Measurements from ENCODE around the gene RPS16. TPM values are rescaled to one million over a fixed set of nuclear protein-coding genes. Genes with fewer than 3 reads are reported as not detected.

Gene RPS16
- total and polyA plus RNA-seq, 9 of the 15 experiments (the other 6 are each of a cell fraction or from before 2014, with no cell fraction given): 82.6 to 3,671 (median 2,204) TPM

DNA sequence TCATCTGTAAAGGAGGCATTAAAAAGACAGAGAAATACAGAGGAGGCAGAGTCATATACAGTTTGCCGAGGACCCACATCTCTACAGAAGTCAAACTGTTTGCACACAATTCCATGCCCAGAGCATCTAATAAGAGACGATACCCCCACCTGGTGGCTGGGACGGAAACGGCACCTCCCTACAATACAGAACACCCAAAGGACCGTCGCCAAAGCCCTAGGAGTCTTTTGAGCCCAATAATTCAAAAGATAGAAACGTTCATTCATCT is 24.0 kb downstream of the RPS16 start (continued):
- TF ChIP-seq, protein P1, sequence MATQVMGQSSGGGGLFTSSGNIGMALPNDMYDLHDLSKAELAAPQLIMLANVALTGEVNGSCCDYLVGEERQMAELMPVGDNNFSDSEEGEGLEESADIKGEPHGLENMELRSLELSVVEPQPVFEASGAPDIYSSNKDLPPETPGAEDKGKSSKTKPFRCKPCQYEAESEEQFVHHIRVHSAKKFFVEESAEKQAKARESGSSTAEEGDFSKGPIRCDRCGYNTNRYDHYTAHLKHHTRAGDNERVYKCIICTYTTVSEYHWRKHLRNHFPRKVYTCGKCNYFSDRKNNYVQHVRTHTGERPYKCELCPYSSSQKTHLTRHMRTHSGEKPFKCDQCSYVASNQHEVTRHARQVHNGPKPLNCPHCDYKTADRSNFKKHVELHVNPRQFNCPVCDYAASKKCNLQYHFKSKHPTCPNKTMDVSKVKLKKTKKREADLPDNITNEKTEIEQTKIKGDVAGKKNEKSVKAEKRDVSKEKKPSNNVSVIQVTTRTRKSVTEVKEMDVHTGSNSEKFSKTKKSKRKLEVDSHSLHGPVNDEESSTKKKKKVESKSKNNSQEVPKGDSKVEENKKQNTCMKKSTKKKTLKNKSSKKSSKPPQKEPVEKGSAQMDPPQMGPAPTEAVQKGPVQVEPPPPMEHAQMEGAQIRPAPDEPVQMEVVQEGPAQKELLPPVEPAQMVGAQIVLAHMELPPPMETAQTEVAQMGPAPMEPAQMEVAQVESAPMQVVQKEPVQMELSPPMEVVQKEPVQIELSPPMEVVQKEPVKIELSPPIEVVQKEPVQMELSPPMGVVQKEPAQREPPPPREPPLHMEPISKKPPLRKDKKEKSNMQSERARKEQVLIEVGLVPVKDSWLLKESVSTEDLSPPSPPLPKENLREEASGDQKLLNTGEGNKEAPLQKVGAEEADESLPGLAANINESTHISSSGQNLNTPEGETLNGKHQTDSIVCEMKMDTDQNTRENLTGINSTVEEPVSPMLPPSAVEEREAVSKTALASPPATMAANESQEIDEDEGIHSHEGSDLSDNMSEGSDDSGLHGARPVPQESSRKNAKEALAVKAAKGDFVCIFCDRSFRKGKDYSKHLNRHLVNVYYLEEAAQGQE (IDR thresholded peaks at IDR 0.05; ENCODE audit: borderline replicate concordance): peak; percentile 94
- TF ChIP-seq, protein P1 (CRISPR knock-in tag; IDR thresholded peaks at IDR 0.05; ENCODE audit: low read depth): no peak
- TF ChIP-seq ZNF830 (CRISPR knock-in tag; IDR thresholded peaks at IDR 0.05): no peak
- TF ChIP-seq FOXP1 (CRISPR knock-in tag; IDR thresholded peaks at IDR 0.05): no peak; the same call in 1 of the 2 replicates
- TF ChIP-seq ZNF146 (CRISPR knock-in tag; IDR thresholded peaks at IDR 0.05; ENCODE audit: unreplicated experiment): no peak
- TF ChIP-seq, protein P2, sequence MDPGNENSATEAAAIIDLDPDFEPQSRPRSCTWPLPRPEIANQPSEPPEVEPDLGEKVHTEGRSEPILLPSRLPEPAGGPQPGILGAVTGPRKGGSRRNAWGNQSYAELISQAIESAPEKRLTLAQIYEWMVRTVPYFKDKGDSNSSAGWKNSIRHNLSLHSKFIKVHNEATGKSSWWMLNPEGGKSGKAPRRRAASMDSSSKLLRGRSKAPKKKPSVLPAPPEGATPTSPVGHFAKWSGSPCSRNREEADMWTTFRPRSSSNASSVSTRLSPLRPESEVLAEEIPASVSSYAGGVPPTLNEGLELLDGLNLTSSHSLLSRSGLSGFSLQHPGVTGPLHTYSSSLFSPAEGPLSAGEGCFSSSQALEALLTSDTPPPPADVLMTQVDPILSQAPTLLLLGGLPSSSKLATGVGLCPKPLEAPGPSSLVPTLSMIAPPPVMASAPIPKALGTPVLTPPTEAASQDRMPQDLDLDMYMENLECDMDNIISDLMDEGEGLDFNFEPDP (CRISPR knock-in tag; IDR thresholded peaks at IDR 0.05): no peak
- no peak for TF ChIP-seq ZNF384 (IDR thresholded peaks at IDR 0.05; ENCODE audit: low read depth, low read length)
- TF ChIP-seq ZNF124 (CRISPR knock-in tag; IDR thresholded peaks at IDR 0.05): no peak
- no peak for TF ChIP-seq JUNB (CRISPR knock-in tag; conservative IDR thresholded peaks at IDR 0.05)
- TF ChIP-seq LEF1 (IDR thresholded peaks at IDR 0.05): peak; percentile 49; the same call in 1 of the 2 replicates
- peak; percentile 33; the same call in 1 of the 2 replicates for TF ChIP-seq RHOXF2B (CRISPR knock-in tag; conservative IDR thresholded peaks at IDR 0.05)
- TF ChIP-seq ZNF354B (CRISPR knock-in tag; IDR thresholded peaks at IDR 0.05): no peak
- no peak for TF ChIP-seq TAF7 (tag; IDR thresholded peaks at IDR 0.05)
- no peak for TF ChIP-seq CBFA2T3 (IDR thresholded peaks at IDR 0.05)

Measured in K562 (cell line).